BJ (cell line): ENCODE results near the gene LPCAT2. TPM values are rescaled to one million over a fixed set of nuclear protein-coding genes. Genes with fewer than 3 reads are reported as not detected.

Experiments used
- CTCF ChIA-PET: fragments of 350-600 bp; formaldehyde crosslinking; extraction: SDS; loops from one replicate; lab custom pipeline; 2021; ENCODE audit warnings: antibody characterized with exemption, inconsistent platforms; lab: Yijun Ruan, JAX
- POLR2A ChIA-PET: fragments of 300-600 bp; sonication (Branson Sonifier 250); formaldehyde crosslinking; extraction: SDS; loops from one replicate; lab custom pipeline; 2021; ENCODE audit warnings: antibody characterized with exemption; lab: Charles Lee
- DNase-seq: peaks from one replicate; pipeline ENCODE4 v3.0.0-alpha.2; 2011; ENCODE audit warnings: low read depth
- H3K27me3 ChIP-seq: 2 replicates; pipeline ENCODE4 v1.6.0; 2011; ENCODE audit warnings: low read length; ENCODE audit not compliant: control insufficient read depth, insufficient read depth
- H3K36me3 ChIP-seq: 2 replicates; pipeline ENCODE4 v1.5.1; 2011; ENCODE audit warnings: low read length; ENCODE audit not compliant: control insufficient read depth, insufficient read depth
- H3K4me3 ChIP-seq: 2 replicates; pipeline ENCODE4 v1.5.1; 2011; ENCODE audit warnings: low read depth, mild to moderate bottlenecking, control low read depth, low read length
- CTCF ChIP-seq: IDR thresholded peaks from 2 replicates; pipeline ENCODE4 v1.5.1; 2011; ENCODE audit warnings: low read depth, mild to moderate bottlenecking, control low read depth, inconsistent platforms, low read length, moderate library complexity; ENCODE audit not compliant: insufficient read depth
- polyA plus RNA-seq: library from polyadenylated mRNA; depleted of rRNA; stranded (reverse); fragments of >200 nt; gene quantifications from 2 replicates; pipeline ENCODE4 v1.2.3, GENCODE V29; 2011

LPCAT2 gene
- polyA plus RNA-seq, 1 experiment = 7.9 TPM

GRCh38 chr16:55622272-55622671, 113.4 kb downstream of the LPCAT2 start:
- no peak for TF ChIP-seq CTCF

GRCh38 chr16:55622930-55623561, 114.2 kb downstream of the LPCAT2 start:
- Histone ChIP-seq H3K4me3 (no peak overlapping the region), H3K36me3 (no peaks in the 10 kb centered on the region), H3K27me3 (no peaks in the 10 kb centered on the region)
- ChIA-PET POLR2A (no interaction called here), CTCF (interaction anchor here (1.2 kb wide), 1 partner anchor 79 kb away, joined by 4 read pairs; no protein-coding TSS in a partner anchor)
- no peak for DNase-seq
- TF ChIP-seq CTCF = peak; percentile 25

More at GRCh38 chr16:55622272-55622671, 113.4 kb downstream of the LPCAT2 start:
- no peak overlapping the region for H3K4me3 ChIP-seq
- H3K36me3 ChIP-seq = no peaks in the 10 kb centered on the region
- ChIA-PET CTCF (interaction anchor here (1.2 kb wide), 1 partner anchor 80 kb away, joined by 4 read pairs; no protein-coding TSS in a partner anchor), POLR2A (no interaction called here)
- no peak for DNase-seq
- H3K27me3 ChIP-seq = no peaks in the 10 kb centered on the region

GRCh38 chr16:55623640-55624039, 114.8 kb downstream of the LPCAT2 start:
- no peak; the same call in 1 of the 2 replicates for TF ChIP-seq CTCF
- ChIA-PET POLR2A (no interaction called here), CTCF (no interaction called here)
- no peaks in the 10 kb centered on the region for H3K27me3 ChIP-seq
- no peaks in the 10 kb centered on the region for H3K36me3 ChIP-seq
- DNase-seq = no peak
- H3K4me3 ChIP-seq = no peak overlapping the region

GRCh38 chr16:55624696-55625095, 115.8 kb downstream of the LPCAT2 start:
- no peak for TF ChIP-seq CTCF
- CTCF ChIA-PET = no interaction called here
- POLR2A ChIA-PET = no interaction called here

GRCh38 chr16:55625843-55626242, 117.0 kb downstream of the LPCAT2 start:
- no peaks in the 10 kb centered on the region for H3K36me3 ChIP-seq
- ChIA-PET POLR2A (no interaction called here), CTCF (interaction anchor here (1.2 kb wide), 1 partner anchor 15 kb away, joined by 3 read pairs; no protein-coding TSS in a partner anchor)
- no peak for DNase-seq
- H3K27me3 ChIP-seq = no peaks in the 10 kb centered on the region; the same call in 1 of the 2 replicates
- no peak overlapping the region for H3K4me3 ChIP-seq
- TF ChIP-seq CTCF = no peak

More at GRCh38 chr16:55624696-55625095, 115.8 kb downstream of the LPCAT2 start:
- no peaks in the 10 kb centered on the region for H3K36me3 ChIP-seq
- no peaks in the 10 kb centered on the region; the same call in 1 of the 2 replicates for H3K27me3 ChIP-seq
- no peak for DNase-seq
- H3K4me3 ChIP-seq = no peak overlapping the region
